Measurements from ENCODE around the gene PHPT1.

DNA sequence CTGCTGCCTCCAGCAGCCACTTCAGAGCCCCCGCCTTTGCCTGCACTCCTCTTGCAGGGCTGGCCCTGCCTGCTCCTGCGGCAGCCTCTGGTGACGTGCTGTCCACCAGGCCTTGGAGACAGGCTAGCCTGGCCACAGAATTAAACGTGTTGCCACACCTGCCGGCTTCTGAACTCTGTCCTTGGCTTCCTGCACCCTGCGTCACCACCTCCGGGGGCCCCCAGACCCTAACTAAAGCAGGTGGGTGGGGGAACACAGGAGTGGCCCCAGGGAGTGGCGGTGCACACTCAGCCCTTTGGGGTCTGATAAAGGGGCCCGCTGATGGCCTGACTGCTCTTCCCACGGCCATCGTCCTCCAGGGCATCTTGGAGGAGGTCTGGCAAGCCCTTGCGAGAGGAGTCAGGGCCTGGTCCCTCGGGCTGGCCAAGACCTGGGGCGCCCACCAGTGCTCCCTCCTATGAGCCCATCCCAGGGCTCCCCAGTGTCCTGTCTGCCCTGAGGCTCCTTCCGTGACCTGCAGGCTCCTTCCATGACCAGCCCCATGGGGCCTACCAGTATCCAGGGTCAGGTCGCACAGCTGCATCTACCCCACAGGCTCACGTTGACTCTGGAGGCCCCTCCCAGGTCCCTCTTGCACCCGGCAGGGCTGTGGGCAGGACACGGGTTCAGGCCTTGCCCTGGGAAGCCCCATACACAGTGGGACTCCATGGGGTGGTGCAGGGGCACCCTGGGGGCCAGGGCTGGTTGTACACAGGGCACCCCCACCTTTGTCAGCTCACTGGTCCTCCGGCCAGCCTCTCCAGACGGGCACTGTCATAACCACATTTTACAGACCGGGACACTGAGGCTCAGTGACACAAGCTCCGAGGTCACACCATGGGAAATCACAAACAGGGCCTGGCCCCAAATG is 1.9 kb downstream of the PHPT1 start:
- TF ChIP-seq, protein P1, sequence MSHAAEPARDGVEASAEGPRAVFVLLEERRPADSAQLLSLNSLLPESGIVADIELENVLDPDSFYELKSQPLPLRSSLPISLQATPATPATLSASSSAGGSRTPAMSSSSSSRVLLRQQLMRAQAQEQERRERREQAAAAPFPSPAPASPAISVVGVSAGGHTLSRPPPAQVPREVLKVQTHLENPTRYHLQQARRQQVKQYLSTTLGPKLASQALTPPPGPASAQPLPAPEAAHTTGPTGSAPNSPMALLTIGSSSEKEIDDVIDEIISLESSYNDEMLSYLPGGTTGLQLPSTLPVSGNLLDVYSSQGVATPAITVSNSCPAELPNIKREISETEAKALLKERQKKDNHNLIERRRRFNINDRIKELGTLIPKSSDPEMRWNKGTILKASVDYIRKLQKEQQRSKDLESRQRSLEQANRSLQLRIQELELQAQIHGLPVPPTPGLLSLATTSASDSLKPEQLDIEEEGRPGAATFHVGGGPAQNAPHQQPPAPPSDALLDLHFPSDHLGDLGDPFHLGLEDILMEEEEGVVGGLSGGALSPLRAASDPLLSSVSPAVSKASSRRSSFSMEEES (CRISPR knock-in tag; IDR thresholded peaks at IDR 0.05): no peak
- no peak for TF ChIP-seq HMGXB4 (CRISPR knock-in tag; IDR thresholded peaks at IDR 0.05; ENCODE audit: borderline replicate concordance in 1 of 2, low read depth in 1 of 2)
- TF ChIP-seq ZBTB7A (CRISPR knock-in tag; IDR thresholded peaks at IDR 0.05): no peak

Data from HepG2 (cell line).